RWPE2 (cell line): ENCODE data around the gene FERD3L.
"Not testable (repeated sequence)": the region's sequence is repeated elsewhere in the genome, so short reads cannot be mapped to it uniquely, and the experiment has no call there.

ENCODE experiments used
- ATAC-seq: fragments of 200-7000 bp; cut with Tn5 transposase; 3 replicates; pipeline ENCODE4 v1.9.1; 2021; ENCODE audit warnings: low read depth
- DNase-seq: peaks from one replicate; pipeline ENCODE4 v3.0.0-alpha.2; 2020; ENCODE audit warnings: low spot score
- H3K27ac ChIP-seq: fragments of 450-650 bp; 2 replicates; pipeline ENCODE4 v1.5.1; 2017; ENCODE audit warnings: mild to moderate bottlenecking; ENCODE audit not compliant: poor library complexity, severe bottlenecking
- H3K27me3 ChIP-seq: fragments of 250-450 bp; sonication (Bioruptor Pico); 2 replicates; pipeline ENCODE4 v1.5.1; 2021; ENCODE audit warnings: mild to moderate bottlenecking, moderate library complexity; ENCODE audit not compliant: insufficient read depth, poor library complexity, severe bottlenecking
- H3K36me3 ChIP-seq: fragments of 250-450 bp; sonication (Bioruptor Pico); 2 replicates; pipeline ENCODE4 v1.5.1; 2020; ENCODE audit warnings: low read depth, mild to moderate bottlenecking, moderate library complexity
- H3K4me1 ChIP-seq: fragments of 250-450 bp; sonication (Bioruptor Pico); 2 replicates; pipeline ENCODE4 v1.5.1; 2021; ENCODE audit warnings: mild to moderate bottlenecking, moderate library complexity; ENCODE audit not compliant: insufficient read depth, poor library complexity, severe bottlenecking
- H3K4me3 ChIP-seq: fragments of 250-450 bp; sonication (Bioruptor Pico); 2 replicates; pipeline ENCODE4 v1.5.1; 2021; ENCODE audit warnings: mild to moderate bottlenecking, moderate library complexity; ENCODE audit not compliant: severe bottlenecking
- H3K9me3 ChIP-seq: fragments of 250-450 bp; sonication (Bioruptor Pico); 2 replicates; pipeline ENCODE4 v1.5.1; 2021; ENCODE audit warnings: mild to moderate bottlenecking, moderate library complexity; ENCODE audit not compliant: severe bottlenecking
- CTCF ChIP-seq: fragments of 450-650 bp; IDR thresholded peaks from one replicate; pipeline ENCODE4 v1.5.1; 2017; ENCODE audit warnings: mild to moderate bottlenecking, moderate library complexity; ENCODE audit not compliant: poor library complexity, severe bottlenecking

FERD3L gene

GRCh38 chr7:19144661-19145433 is at the start of gene FERD3L:
Gene FERD3L (minus strand): TSS chr7:19145421. CDS start chr7:19145362, 59 bp downstream.
- peaks cover 69% of the 10 kb centered on the region for H3K27me3 ChIP-seq
- H3K36me3 ChIP-seq, result no peaks in the 10 kb centered on the region
- H3K9me3 ChIP-seq, result no peaks in the 10 kb centered on the region
- 0 out of 3 replicates have a peak, but pooled peaks have one; percentile 17 for ATAC-seq
- peak; percentile 31 for DNase-seq
- TF ChIP-seq CTCF, result no peak
- no peak within 1 kb of the TSS for H3K4me3 ChIP-seq
- H3K4me1 ChIP-seq, result no peaks in the 10 kb centered on the region
- no peak within 1 kb of the TSS for H3K27ac ChIP-seq

- H3K36me3 ChIP-seq, H3K4me1 ChIP-seq, H3K27ac ChIP-seq, H3K4me3 ChIP-seq, H3K9me3 ChIP-seq, ATAC-seq, DNase-seq, H3K27me3 ChIP-seq: not testable (repeated sequence)
Observed at GRCh38 chr7:19194417-19194816, 49.2 kb upstream of the FERD3L start.

GRCh38 chr7:19181634-19182033 is 36.4 kb upstream of the FERD3L start:
- Histone ChIP-seq H3K4me3 (no peak overlapping the region), H3K27ac (no peak overlapping the region), H3K9me3 (peaks cover 2% of the 10 kb centered on the region)

GRCh38 chr7:19178595-19178994 is 33.4 kb upstream of the FERD3L start:
- TF ChIP-seq CTCF, result no peak
- Histone ChIP-seq H3K4me1 (no peaks in the 10 kb centered on the region), H3K9me3 (peaks cover 2% of the 10 kb centered on the region), H3K4me3 (no peak overlapping the region), H3K36me3 (no peaks in the 10 kb centered on the region), H3K27me3 (peaks cover 7% of the 10 kb centered on the region), H3K27ac (no peak overlapping the region)
- DNase-seq, result no peak
- no peak for ATAC-seq

More at GRCh38 chr7:19181634-19182033, 36.4 kb upstream of the FERD3L start:
- no peak for ATAC-seq
- no peak for TF ChIP-seq CTCF
- no peaks in the 10 kb centered on the region for H3K27me3 ChIP-seq
- no peaks in the 10 kb centered on the region for H3K4me1 ChIP-seq
- DNase-seq, result no peak
- H3K36me3 ChIP-seq, result no peaks in the 10 kb centered on the region

- no peak overlapping the region for H3K27ac ChIP-seq
- no peak overlapping the region for H3K4me3 ChIP-seq
- H3K27me3 ChIP-seq, result peaks cover 7% of the 10 kb centered on the region
- H3K9me3 ChIP-seq, result no peaks in the 10 kb centered on the region
- no peak for DNase-seq
- H3K4me1 ChIP-seq, result no peaks in the 10 kb centered on the region
- no peak for ATAC-seq
- TF ChIP-seq CTCF, result no peak
- H3K36me3 ChIP-seq, result no peaks in the 10 kb centered on the region
Observed at GRCh38 chr7:19177269-19177668, 32.0 kb upstream of the FERD3L start.
